Glutamatergic neuron (in vitro differentiated cells): ENCODE measurements around the gene LAIR1. TPM values are rescaled to one million over a fixed set of nuclear protein-coding genes. Genes with fewer than 3 reads are reported as not detected.
"Not testable (repeated sequence)": the region's sequence is repeated elsewhere in the genome, so short reads cannot be mapped to it uniquely, and the experiment has no call there.

Source experiments
- DNase-seq: peaks from one replicate; pipeline ENCODE4 v3.0.0; 2022
- H3K27ac Mint-ChIP-seq: one replicate; pipeline ENCODE4 v1.8.0; 2020; ENCODE audit warnings: mild to moderate bottlenecking, mixed read lengths, inconsistent platforms; ENCODE audit not compliant: unreplicated experiment
- H3K27me3 Mint-ChIP-seq: one replicate; pipeline ENCODE4 v1.8.0; 2020; ENCODE audit warnings: mild to moderate bottlenecking, moderate library complexity, mixed read lengths, inconsistent platforms; ENCODE audit not compliant: unreplicated experiment
- H3K36me3 Mint-ChIP-seq: one replicate; pipeline ENCODE4 v1.8.0; 2020; ENCODE audit warnings: mild to moderate bottlenecking, mixed read lengths, inconsistent platforms; ENCODE audit not compliant: unreplicated experiment
- H3K4me1 Mint-ChIP-seq: one replicate; pipeline ENCODE4 v1.8.0; 2020; ENCODE audit warnings: mild to moderate bottlenecking, low read depth, mixed read lengths, inconsistent platforms; ENCODE audit not compliant: unreplicated experiment
- H3K4me3 Mint-ChIP-seq: one replicate; pipeline ENCODE4 v1.8.0; 2020; ENCODE audit warnings: mild to moderate bottlenecking, mixed read lengths, inconsistent platforms; ENCODE audit not compliant: unreplicated experiment
- H3K9me3 Mint-ChIP-seq: one replicate; pipeline ENCODE4 v1.8.0; 2020; ENCODE audit warnings: mild to moderate bottlenecking, moderate library complexity, mixed read lengths, inconsistent platforms; ENCODE audit not compliant: unreplicated experiment
- total RNA-seq: library from RNA; stranded (reverse); fragmentation: NEBNext Ultra II Directional; extraction: Animal tissue kit (Norgen Biotek cat#: 25700); gene quantifications from one replicate; pipeline ENCODE4 v1.2.1, GENCODE V29; 2021; ENCODE audit not compliant: unreplicated experiment
- TF ChIP-seq, protein P1 (sequence below): fragments of 200-600 bp; sonication (generic); IDR thresholded peaks from one replicate; pipeline ENCODE4 v1.5.0; 2021; ENCODE audit not compliant: partially characterized antibody, unreplicated experiment

LAIR1 gene
- total RNA-seq, 1 donor from 2014 or later, result not detected

DNA sequence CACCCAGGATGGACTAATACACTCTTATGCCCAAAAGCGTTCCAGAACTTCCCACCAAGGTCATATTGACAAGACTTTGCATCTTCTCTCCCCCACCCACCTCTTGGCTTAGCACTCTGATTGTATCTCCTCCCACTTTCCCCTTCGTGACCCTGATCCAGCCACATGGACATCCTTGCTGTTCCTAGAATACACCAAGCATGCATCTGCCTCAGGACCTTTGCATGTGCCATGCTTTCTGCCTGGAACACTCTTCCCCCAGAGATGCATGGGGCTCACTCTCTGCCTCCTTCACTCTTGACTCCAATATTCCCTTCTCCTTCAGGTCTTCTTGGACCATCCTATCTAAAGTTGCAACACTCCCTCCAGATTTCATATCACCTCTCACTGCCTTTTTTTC, 16.2 kb upstream of the LAIR1 start:
- TF ChIP-seq, protein P1, sequence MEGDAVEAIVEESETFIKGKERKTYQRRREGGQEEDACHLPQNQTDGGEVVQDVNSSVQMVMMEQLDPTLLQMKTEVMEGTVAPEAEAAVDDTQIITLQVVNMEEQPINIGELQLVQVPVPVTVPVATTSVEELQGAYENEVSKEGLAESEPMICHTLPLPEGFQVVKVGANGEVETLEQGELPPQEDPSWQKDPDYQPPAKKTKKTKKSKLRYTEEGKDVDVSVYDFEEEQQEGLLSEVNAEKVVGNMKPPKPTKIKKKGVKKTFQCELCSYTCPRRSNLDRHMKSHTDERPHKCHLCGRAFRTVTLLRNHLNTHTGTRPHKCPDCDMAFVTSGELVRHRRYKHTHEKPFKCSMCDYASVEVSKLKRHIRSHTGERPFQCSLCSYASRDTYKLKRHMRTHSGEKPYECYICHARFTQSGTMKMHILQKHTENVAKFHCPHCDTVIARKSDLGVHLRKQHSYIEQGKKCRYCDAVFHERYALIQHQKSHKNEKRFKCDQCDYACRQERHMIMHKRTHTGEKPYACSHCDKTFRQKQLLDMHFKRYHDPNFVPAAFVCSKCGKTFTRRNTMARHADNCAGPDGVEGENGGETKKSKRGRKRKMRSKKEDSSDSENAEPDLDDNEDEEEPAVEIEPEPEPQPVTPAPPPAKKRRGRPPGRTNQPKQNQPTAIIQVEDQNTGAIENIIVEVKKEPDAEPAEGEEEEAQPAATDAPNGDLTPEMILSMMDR, result no peak

DNA sequence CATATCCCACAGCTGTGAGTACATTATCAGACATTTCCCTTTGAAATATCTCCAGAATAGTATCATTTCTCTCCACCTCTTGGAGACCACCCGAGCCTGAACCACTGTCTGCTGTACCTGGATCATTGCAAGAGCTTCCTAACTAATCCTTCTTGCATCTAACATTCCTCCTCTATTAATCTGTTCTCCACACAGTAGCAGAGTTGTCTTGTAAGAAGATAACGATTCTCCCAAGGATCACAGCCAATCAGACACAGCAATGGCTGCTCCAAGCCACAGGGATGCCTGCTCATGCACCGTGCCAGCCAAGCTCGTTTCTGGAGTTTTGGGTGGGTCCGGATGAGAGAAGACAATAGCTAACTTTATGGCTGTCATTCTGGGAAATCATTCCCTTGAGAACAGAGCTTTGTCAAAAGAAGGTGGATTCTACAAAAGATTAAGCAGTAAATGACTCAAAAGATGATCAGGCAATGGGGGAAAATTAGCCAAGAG, 14.5 kb upstream of the LAIR1 start:
- TF ChIP-seq, protein P1, result no peak
- Mint-ChIP-seq H3K9me3 (peaks cover 3% of the 10 kb centered on the region), H3K4me1 (no peaks in the 10 kb centered on the region), H3K36me3 (no peaks in the 10 kb centered on the region), H3K27me3 (no peaks in the 10 kb centered on the region), H3K4me3 (no peak overlapping the region), H3K27ac (no peak overlapping the region)
- DNase-seq, result no peak

More for the DNA sequence above, 16.2 kb upstream of the LAIR1 start:
- H3K4me1 Mint-ChIP-seq, result no peaks in the 10 kb centered on the region
- peaks cover 3% of the 10 kb centered on the region for H3K9me3 Mint-ChIP-seq
- no peak for DNase-seq
- H3K27me3 Mint-ChIP-seq, result no peaks in the 10 kb centered on the region
- H3K27ac Mint-ChIP-seq, result no peak overlapping the region
- H3K4me3 Mint-ChIP-seq, result no peak overlapping the region
- H3K36me3 Mint-ChIP-seq, result no peaks in the 10 kb centered on the region

DNA sequence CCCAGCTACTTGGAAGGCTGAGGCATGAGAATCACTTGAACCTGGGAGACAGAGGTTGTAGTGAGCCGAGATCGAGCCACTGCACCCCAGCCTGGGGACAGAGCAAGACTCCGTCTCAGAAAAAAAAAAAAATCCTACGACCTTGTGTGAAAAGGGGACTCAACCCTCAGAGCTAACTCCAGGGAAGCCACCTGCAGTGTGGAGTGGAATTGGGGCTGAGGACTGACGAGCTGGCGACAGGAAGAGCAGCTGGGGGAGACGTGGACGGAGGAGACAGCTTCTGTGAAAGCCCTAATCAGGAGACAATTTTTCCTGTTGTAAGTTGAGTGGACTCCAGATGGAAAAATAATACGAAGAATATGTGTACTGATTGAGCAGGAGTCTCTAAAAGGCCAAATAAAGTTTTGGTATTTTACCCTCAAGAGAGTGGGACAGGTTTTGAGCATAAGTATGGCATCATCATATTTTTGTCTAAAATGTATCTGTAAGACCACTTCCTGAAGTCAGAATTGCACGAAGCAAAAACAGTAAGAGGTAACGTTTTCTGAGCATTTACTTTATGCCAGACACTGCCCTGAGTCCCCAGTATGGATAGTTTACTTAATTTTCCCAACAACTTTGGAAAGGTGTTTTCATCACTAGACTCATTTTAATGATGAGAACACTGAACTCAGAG, 12.0 kb upstream of the LAIR1 start:
- TF ChIP-seq, protein P1, result no peak
- Mint-ChIP-seq H3K9me3 (peaks cover 3% of the 10 kb centered on the region), H3K4me3 (no peak overlapping the region), H3K27ac (no peak overlapping the region), H3K36me3 (no peaks in the 10 kb centered on the region), H3K27me3 (no peaks in the 10 kb centered on the region), H3K4me1 (no peaks in the 10 kb centered on the region)
- no peak for DNase-seq

DNA sequence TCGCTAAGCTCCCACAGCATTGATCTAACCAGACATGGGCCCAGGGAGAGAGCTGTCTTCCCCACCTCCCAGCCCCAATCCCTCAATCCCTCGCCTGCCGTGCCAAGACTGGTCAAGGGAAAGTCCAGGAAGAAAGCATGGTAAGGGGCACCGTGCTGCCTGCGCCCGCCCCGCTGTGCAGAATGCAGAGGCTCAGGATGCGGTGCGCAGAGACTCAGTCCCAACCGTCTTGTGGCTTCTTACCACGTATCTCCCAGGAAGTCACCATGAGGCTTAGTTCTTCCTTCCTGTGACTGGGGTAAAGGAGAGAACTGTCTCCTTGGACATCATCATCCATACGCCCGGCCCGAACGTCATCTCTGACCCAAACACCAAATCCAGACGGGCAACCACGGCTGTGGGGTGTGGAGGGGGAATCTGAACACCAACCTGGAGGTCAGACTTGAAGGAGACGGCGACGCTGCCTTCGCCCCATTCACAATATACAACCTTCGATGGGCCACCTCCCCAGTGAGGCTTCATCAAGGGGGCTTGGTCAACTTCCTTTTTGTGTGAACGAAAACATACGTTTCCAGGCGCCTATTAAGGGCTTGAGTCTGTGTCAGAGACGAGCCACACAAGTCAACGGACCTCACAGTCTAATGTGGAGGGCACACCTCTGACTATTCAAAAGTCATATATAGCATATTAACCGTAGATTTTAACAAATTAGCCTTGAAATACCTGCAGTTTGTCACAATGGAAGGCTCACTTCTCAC, 10.6 kb upstream of the LAIR1 start:
- H3K9me3 Mint-ChIP-seq, result not testable (repeated sequence)

DNA sequence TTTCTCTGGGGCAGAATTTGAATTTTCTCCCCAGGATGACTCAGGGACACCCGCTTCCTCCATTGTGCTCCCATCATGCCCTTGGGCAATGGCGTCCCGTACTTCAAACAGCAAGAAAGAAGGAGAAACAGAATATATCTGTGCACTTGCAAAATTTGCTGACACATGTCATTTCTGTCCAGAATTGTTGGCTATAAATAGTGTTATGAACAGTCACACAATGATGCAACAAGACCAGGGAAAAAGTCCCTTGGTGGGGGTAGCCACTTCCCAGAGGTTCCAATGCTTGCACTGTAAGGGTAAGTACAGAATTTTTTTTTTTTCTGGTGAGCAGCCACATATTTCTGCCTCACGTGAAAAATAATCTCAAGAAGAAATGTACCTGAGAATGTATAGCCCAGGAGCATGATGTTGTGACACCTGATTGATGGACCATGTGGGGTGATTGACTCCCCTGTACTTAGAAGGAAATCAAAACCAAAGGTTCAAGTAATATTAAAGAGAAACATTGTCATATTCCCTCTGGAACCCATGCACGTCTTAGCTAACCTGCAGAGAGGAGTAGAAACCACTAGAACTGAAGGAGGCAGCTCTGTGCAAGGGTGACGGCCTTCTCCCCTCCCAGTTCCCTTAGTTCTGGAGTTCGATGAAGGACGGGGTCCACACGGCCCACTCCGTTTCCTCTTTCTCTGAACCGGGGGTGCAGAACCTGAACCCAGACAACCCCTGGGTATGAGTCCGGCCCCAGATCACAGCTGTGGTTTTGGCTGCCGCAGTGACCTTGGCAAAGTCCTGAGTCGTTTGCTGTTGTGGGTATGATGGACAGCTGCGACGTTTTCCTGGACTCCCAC, 9.3 kb upstream of the LAIR1 start:
- Mint-ChIP-seq H3K27ac (no peak overlapping the region), H3K4me3 (no peak overlapping the region), H3K4me1 (no peaks in the 10 kb centered on the region), H3K36me3 (peaks cover 6% of the 10 kb centered on the region), H3K9me3 (no peaks in the 10 kb centered on the region), H3K27me3 (no peaks in the 10 kb centered on the region)
- no peak for DNase-seq
- TF ChIP-seq, protein P1, result no peak

More for the DNA sequence above, 10.6 kb upstream of the LAIR1 start:
- DNase-seq, H3K27me3 Mint-ChIP-seq, H3K4me3 Mint-ChIP-seq, H3K36me3 Mint-ChIP-seq, H3K27ac Mint-ChIP-seq, H3K4me1 Mint-ChIP-seq: not testable (repeated sequence)

DNA sequence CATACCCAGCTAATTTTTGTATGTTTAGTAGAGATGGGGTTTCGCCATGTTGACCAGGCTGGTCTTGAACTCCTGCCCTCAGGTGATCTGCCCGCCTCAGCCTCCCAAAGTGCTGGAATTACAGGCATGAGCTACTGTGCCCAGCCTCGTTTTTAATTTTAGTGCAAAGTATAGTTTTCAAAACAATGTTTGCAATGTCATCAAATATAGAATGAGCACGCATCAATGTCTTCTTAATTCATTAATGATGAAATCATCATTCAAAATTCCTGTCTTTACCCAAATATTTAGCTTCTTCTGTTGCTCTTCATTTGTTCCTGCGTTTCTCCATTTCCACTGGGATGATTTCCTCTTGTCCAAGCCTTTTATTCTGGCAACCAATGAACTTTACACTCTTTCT, 6.7 kb upstream of the LAIR1 start:
- DNase-seq, H3K36me3 Mint-ChIP-seq, H3K9me3 Mint-ChIP-seq, H3K4me1 Mint-ChIP-seq, H3K4me3 Mint-ChIP-seq, H3K27ac Mint-ChIP-seq, H3K27me3 Mint-ChIP-seq: not testable (repeated sequence)

DNA sequence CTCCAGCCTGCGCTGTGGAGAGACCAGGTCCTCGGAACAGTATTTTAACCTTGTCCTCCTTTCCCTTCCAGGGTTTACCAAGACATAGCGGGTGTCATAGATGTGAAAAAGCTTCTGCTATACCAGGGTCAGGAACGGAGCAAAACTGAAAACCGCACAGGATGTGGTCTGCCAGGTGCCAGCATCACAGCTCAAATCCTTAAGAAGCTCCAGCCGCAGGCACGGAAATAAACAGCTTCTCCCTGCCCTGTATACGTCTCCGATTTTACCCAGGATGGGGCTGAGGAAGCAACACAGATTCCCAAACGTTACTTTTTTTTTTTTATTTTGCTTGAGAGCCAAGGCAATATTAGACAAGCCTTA, 5.7 kb upstream of the LAIR1 start:
- not testable (repeated sequence) for H3K4me1 Mint-ChIP-seq, H3K27me3 Mint-ChIP-seq, H3K4me3 Mint-ChIP-seq, H3K27ac Mint-ChIP-seq, DNase-seq, H3K9me3 Mint-ChIP-seq, H3K36me3 Mint-ChIP-seq
